HEK293T (cell line): ENCODE measurements around the gene TRIM56.
A peak's percentile ranks its signal among the peaks of the same experiment; 100 is the strongest.
"Not testable (repeated sequence)": the region's sequence is repeated elsewhere in the genome, so short reads cannot be mapped to it uniquely, and the experiment has no call there.

ENCODE experiments used
- CTCF ChIA-PET: fragments of 350-600 bp; formaldehyde crosslinking; extraction: SDS; loops from one replicate; lab custom pipeline; 2021; ENCODE audit warnings: antibody characterized with exemption, inconsistent platforms; lab: Yijun Ruan, JAX
- POLR2A ChIA-PET: fragments of 350-600 bp; formaldehyde crosslinking; extraction: SDS; loops from one replicate; lab custom pipeline; 2020; ENCODE audit warnings: antibody characterized with exemption, inconsistent platforms; lab: Yijun Ruan, JAX
- DNase-seq: peaks from one replicate; pipeline ENCODE4 v3.0.0; 2012; ENCODE audit warnings: mixed read lengths; ENCODE audit errors: extremely low spot score
- ARNT ChIP-seq: fragments of 450-650 bp; IDR thresholded peaks from 2 replicates; pipeline ENCODE4 v1.6.1; 2017; ENCODE audit warnings: mild to moderate bottlenecking
- BHLHE40 ChIP-seq: fragments of 450-650 bp; IDR thresholded peaks from 2 replicates; pipeline ENCODE4 v1.6.1; 2016; ENCODE audit warnings: mild to moderate bottlenecking, moderate library complexity, borderline replicate concordance
- CTBP1 ChIP-seq: fragments of 450-650 bp; IDR thresholded peaks from 2 replicates; pipeline ENCODE4 v1.6.1; 2016; ENCODE audit warnings: borderline replicate concordance
- ELF4 ChIP-seq: fragments of 450-650 bp; IDR thresholded peaks from 2 replicates; pipeline ENCODE4 v1.6.1; 2017; ENCODE audit warnings: antibody characterized with exemption
- FOXA1 ChIP-seq: fragments of 450-650 bp; IDR thresholded peaks from 2 replicates; pipeline ENCODE4 v1.6.1; 2016; ENCODE audit warnings: mild to moderate bottlenecking
- FOXK2 ChIP-seq: fragments of 450-650 bp; IDR thresholded peaks from 2 replicates; pipeline ENCODE4 v1.6.1; 2016; ENCODE audit warnings: mild to moderate bottlenecking
- FOXM1 ChIP-seq: fragments of 450-650 bp; IDR thresholded peaks from 2 replicates; pipeline ENCODE4 v1.6.1; 2017; ENCODE audit warnings: mild to moderate bottlenecking, borderline replicate concordance
- HDGF ChIP-seq: fragments of 450-650 bp; IDR thresholded peaks from 2 replicates; pipeline ENCODE4 v1.6.1; 2017; ENCODE audit warnings: antibody characterized with exemption, borderline replicate concordance
- L3MBTL2 ChIP-seq: fragments of 450-650 bp; conservative IDR thresholded peaks from 2 replicates; pipeline ENCODE4 v1.6.1; 2016; ENCODE audit warnings: mild to moderate bottlenecking
- LEF1 ChIP-seq: fragments of 450-650 bp; IDR thresholded peaks from 2 replicates; pipeline ENCODE4 v1.6.1; 2017; ENCODE audit warnings: mild to moderate bottlenecking, borderline replicate concordance
- NFRKB ChIP-seq: fragments of 450-650 bp; IDR thresholded peaks from 2 replicates; pipeline ENCODE4 v1.6.1; 2016; ENCODE audit warnings: mild to moderate bottlenecking, moderate library complexity
- PKNOX1 ChIP-seq: fragments of 450-650 bp; IDR thresholded peaks from 2 replicates; pipeline ENCODE4 v1.6.1; 2016
- SP1 ChIP-seq: fragments of 450-650 bp; IDR thresholded peaks from 2 replicates; pipeline ENCODE4 v1.6.1; 2017
- SUZ12 ChIP-seq: fragments of 450-650 bp; IDR thresholded peaks from 2 replicates; pipeline ENCODE4 v1.6.1; 2016; ENCODE audit warnings: mild to moderate bottlenecking
- TARDBP ChIP-seq: fragments of 450-650 bp; IDR thresholded peaks from 2 replicates; pipeline ENCODE4 v1.6.1; 2016
- ZNF384 ChIP-seq: fragments of 450-650 bp; IDR thresholded peaks from 2 replicates; pipeline ENCODE4 v1.6.1; 2016

TRIM56 gene

GRCh38 chr7:101066141-101066832, 19.0 kb upstream of the TRIM56 start:
- no peak for TF ChIP-seq SP1
- no peak for TF ChIP-seq ELF4
- TF ChIP-seq PKNOX1 = peak; percentile 34; the same call in 1 of the 2 replicates
- TF ChIP-seq NFRKB = no peak
- TF ChIP-seq FOXM1 = no peak
- TF ChIP-seq LEF1 = no peak
- no peak for TF ChIP-seq FOXK2
- 0 out of 2 replicates have a peak, but pooled peaks have one; percentile 28 for TF ChIP-seq CTBP1
- no peak for TF ChIP-seq L3MBTL2
- no peak for TF ChIP-seq TARDBP
- TF ChIP-seq ARNT = no peak
- no peak for TF ChIP-seq HDGF
- no peak for TF ChIP-seq BHLHE40
- TF ChIP-seq SUZ12 = no peak
- no peak for DNase-seq
- CTCF ChIA-PET = interaction anchor here (1.1 to 2.0 kb wide), 2 partner anchors 8 to 11 kb away, joined by 3 to 9 read pairs; no protein-coding TSS in a partner anchor
- POLR2A ChIA-PET = interaction anchor here (2.0 kb wide), 1 partner anchor 177 kb away, joined by 6 read pairs; the partner anchor contains the start of gene UFSP1

- ChIA-PET POLR2A (interaction anchor here (2.0 kb wide), 1 partner anchor 177 kb away, joined by 6 read pairs; the partner anchor contains the start of gene UFSP1), CTCF (interaction anchor here (1.1 to 2.0 kb wide), 2 partner anchors 9 to 11 kb away, joined by 3 to 9 read pairs; no protein-coding TSS in a partner anchor)
- TF ChIP-seq PKNOX1 (no peak), CTBP1 (no peak), FOXA1 (no peak), BHLHE40 (no peak), HDGF (no peak)
- DNase-seq = no peak
Measured at GRCh38 chr7:101066833-101067177, 18.5 kb upstream of the TRIM56 start.

GRCh38 chr7:101068401-101068800, 16.9 kb upstream of the TRIM56 start:
- DNase-seq = no peak
- ChIA-PET CTCF (interaction anchor here (1.0 kb wide), 1 partner anchor 9 kb away, joined by 6 read pairs; no protein-coding TSS in a partner anchor), POLR2A (no interaction called here)
- TF ChIP-seq HDGF = no peak
- no peak for TF ChIP-seq TARDBP
- no peak for TF ChIP-seq FOXM1
- TF ChIP-seq NFRKB = no peak
- TF ChIP-seq FOXK2 = no peak
- no peak for TF ChIP-seq ELF4
- no peak for TF ChIP-seq LEF1
- no peak for TF ChIP-seq SUZ12
- TF ChIP-seq SP1 = no peak
- TF ChIP-seq ARNT = no peak
- TF ChIP-seq ZNF384 = no peak

- CTCF ChIA-PET, POLR2A ChIA-PET, DNase-seq: not testable (repeated sequence)
- TF ChIP-seq PKNOX1 = peak; percentile 51
Measured at GRCh38 chr7:101071362-101072104, 13.7 kb upstream of the TRIM56 start.

- ChIA-PET POLR2A (no interaction called here), CTCF (no interaction called here)
- no peak for DNase-seq
- TF ChIP-seq NFRKB (no peak), PKNOX1 (no peak)
Measured at GRCh38 chr7:101075646-101076045, 9.6 kb upstream of the TRIM56 start.

- DNase-seq, POLR2A ChIA-PET, CTCF ChIA-PET: not testable (repeated sequence)
Measured at GRCh38 chr7:101076183-101076582, 9.1 kb upstream of the TRIM56 start.
